ENCODE measurements around the gene ATPAF2. TPM values are rescaled to one million over a fixed set of nuclear protein-coding genes. Genes with fewer than 3 reads are reported as not detected.

ATPAF2 gene
- total and polyA plus RNA-seq, 8 donors = 21.3 to 38.2 (median 23.4) TPM

- Histone ChIP-seq H3K4me3 (no peak overlapping the region), H3K27me3 (no peaks in the 10 kb centered on the region), H3K4me1 (no peaks in the 10 kb centered on the region), H3K36me3 (peaks cover 0 to 63% of the 10 kb centered on the region in 2 donors), H3K9me3 (no peaks in the 10 kb centered on the region), H3K27ac (no peak overlapping the region)
- intact Hi-C loops (cut with DNase I) = no loop called here
- TF ChIP-seq CTCF (IDR thresholded peaks at IDR 0.05) = no peak
- DNase-seq (no peak), ATAC-seq (no peak)
These were observed 30.3 kb downstream of the ATPAF2 start for GRCh38 chr17:18008496-18009268.

- no peak for TF ChIP-seq CTCF (IDR thresholded peaks at IDR 0.05)
- intact Hi-C loops (cut with DNase I) = no loop called here
- Histone ChIP-seq H3K9me3 (no peaks in the 10 kb centered on the region), H3K4me3 (no peak overlapping the region), H3K36me3 (peaks cover 0 to 58% of the 10 kb centered on the region in 2 donors), H3K4me1 (no peaks in the 10 kb centered on the region), H3K27me3 (no peaks in the 10 kb centered on the region), H3K27ac (no peak overlapping the region)
- ATAC-seq (no peak), DNase-seq (no peak)
These were observed 32.3 kb downstream of the ATPAF2 start for GRCh38 chr17:18006495-18007239.

- no peak for TF ChIP-seq CTCF (IDR thresholded peaks at IDR 0.05)
- Histone ChIP-seq H3K27ac (no peak overlapping the region), H3K4me1 (no peaks in the 10 kb centered on the region), H3K4me3 (no peak overlapping the region), H3K36me3 (peaks cover 0 to 50% of the 10 kb centered on the region in 2 donors), H3K27me3 (no peaks in the 10 kb centered on the region), H3K9me3 (no peaks in the 10 kb centered on the region)
- DNase-seq = no peak
- intact Hi-C loops (cut with DNase I) = no loop called here
- ATAC-seq = no peak
These were observed 33.5 kb downstream of the ATPAF2 start for GRCh38 chr17:18005496-18005895.

GRCh38 chr17:18004884-18005305, 34.1 kb downstream of the ATPAF2 start:
- peak in 1 of 2 donors; percentile 10 for TF ChIP-seq CTCF (IDR thresholded peaks at IDR 0.05)

GRCh38 chr17:18004345-18004744, 34.6 kb downstream of the ATPAF2 start:
- TF ChIP-seq CTCF (IDR thresholded peaks at IDR 0.05) = no peak
- no peak for ATAC-seq

More at GRCh38 chr17:18004884-18005305, 34.1 kb downstream of the ATPAF2 start:
- H3K4me1 ChIP-seq = no peaks in the 10 kb centered on the region
- H3K27me3 ChIP-seq = no peaks in the 10 kb centered on the region
- ATAC-seq (no peak), DNase-seq (no peak)
- H3K9me3 ChIP-seq = no peaks in the 10 kb centered on the region
- H3K36me3 ChIP-seq = peaks cover 0 to 44% of the 10 kb centered on the region in 2 donors
- no peak overlapping the region for H3K27ac ChIP-seq
- intact Hi-C loops (cut with DNase I) = no loop called here
- no peak overlapping the region for H3K4me3 ChIP-seq

More at GRCh38 chr17:18004345-18004744, 34.6 kb downstream of the ATPAF2 start:
- no peak overlapping the region for H3K4me3 ChIP-seq
- H3K9me3 ChIP-seq = no peaks in the 10 kb centered on the region
- peaks cover 0 to 39% of the 10 kb centered on the region in 2 donors for H3K36me3 ChIP-seq
- H3K27me3 ChIP-seq = no peaks in the 10 kb centered on the region
- intact Hi-C loops (cut with DNase I) = no loop called here
- no peak for DNase-seq
- H3K27ac ChIP-seq = no peak overlapping the region
- H3K4me1 ChIP-seq = no peaks in the 10 kb centered on the region
